Activated naive CD4-positive, alpha-beta T cell treated with Interleukin-2 at 50 U/mL for 16 hours (primary cell): ENCODE data around the gene ERI2.
A peak's percentile ranks its signal among the peaks of the same experiment; 100 is the strongest.
"Not testable (repeated sequence)": the region's sequence is repeated elsewhere in the genome, so short reads cannot be mapped to it uniquely, and the experiment has no call there.

Source experiments
- DNase-seq: peaks from one replicate; pipeline ENCODE4 v3.0.0-alpha.2; 2020

ERI2 gene

DNA sequence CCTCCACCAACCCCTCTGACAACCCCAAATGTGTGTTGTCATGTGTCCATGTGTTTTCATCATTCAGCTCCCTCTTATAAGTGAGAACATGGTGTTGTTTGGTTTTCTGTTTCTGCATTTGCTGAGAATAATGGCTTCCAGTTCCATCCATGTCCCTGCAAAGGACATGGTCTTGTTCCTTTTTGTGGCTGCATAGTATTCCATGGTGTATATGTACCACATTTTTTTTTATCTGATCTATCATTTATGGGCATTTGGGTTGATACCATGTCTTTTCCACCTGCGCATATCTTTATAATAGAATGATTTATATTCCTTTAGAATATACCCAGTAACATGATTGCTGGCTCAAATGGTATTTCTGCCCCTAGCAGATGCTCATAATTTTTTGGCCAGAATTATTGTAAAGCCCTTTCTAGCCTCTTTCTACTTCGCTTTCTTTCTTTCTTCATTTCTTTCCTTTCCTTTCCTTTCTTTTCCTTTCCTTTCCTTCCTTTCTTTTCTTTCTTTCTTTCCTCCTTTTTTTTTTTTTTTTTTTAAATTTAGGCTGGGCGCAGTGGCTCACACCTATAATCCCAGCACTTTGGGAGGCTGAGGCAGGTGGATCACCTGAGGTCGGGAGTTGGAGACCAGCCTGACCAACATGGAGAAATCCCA lies 12.8 kb upstream of the ERI2 start:
- no peak for DNase-seq

DNA sequence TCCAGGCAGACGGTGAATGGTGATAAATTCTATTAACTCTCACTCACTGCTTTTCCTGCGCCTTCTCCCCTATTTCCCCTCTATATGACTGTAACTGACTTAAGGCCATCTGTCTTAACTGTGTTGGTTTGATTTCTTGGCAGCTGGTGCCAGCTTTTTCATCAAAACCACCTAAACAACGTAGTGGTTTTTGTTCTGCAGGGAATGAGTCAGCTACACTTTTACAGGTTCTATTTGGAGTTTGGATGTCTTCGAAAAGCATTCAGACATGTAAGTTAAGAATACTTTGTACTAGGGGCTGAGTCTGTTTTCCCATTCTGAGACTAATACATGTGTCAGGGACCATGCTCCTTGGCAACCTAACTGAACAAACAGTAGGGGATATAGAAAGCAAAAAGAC lies 8.5 kb upstream of the ERI2 start:
- DNase-seq, result no peak

DNA sequence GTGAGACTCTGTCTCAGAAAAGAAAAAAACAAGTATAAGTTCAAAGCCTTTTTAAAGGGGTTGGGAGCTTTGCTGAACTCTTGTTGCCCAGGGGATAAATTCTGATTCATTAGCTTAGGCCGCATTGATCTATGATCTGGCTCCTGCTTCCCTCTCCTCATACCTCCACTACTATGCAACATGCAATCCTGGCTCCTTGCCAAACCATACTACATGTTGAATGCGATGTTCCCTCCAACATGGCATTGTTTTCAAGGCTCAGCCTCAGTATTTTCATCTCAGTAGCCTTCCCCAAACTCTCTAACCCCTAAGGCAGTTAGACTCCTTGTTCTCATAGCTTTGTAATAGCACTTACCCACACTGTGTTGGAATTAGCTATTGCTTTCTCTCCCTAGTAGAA lies 6.2 kb upstream of the ERI2 start:
- DNase-seq, result no peak

DNA sequence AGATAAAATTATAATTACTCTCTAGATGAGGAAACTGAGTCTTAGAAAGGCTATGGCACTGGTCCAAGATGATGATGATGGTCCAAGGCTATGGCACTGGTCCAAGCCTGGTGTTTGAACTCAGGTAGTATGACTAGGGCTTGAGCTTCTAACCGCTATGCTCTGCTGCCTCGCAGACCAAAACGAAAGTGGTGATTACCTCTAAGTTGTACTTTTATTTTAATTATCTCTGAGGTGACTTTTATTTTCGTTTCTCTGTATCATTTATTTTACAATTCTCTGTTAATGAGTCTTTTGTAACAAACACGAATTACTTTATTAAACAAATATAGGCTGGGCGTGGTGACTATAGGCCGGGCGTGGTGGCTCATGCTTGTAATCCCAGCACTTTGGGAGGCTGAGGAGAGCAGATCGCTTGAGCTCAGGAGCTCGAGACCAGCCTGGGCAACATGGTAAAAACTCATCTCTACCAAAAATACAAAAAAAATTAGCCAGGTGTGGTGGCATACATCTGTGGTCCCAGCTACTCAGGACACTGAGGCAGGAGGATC lies 5.7 kb upstream of the ERI2 start:
- DNase-seq, result no peak

DNA sequence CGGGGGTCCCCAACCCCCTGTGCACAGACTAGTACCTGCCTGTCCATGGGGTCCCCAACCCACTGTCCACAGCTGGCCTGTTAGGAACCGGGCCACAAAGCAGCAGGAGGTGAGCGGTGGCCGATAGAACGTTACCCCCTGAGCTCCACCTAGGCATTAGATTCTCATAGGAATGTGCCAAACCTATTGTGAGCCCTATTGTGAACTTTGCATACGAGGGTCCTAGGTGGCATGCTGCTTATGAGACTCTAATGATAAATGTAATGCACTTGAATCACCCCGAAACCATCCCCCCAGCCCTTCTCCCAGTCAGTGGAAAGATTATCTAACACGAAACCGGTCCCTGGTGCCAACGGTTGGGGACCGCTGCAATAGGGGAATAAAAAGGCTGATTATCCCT lies 1.6 kb upstream of the ERI2 start:
- no peak for DNase-seq

DNA sequence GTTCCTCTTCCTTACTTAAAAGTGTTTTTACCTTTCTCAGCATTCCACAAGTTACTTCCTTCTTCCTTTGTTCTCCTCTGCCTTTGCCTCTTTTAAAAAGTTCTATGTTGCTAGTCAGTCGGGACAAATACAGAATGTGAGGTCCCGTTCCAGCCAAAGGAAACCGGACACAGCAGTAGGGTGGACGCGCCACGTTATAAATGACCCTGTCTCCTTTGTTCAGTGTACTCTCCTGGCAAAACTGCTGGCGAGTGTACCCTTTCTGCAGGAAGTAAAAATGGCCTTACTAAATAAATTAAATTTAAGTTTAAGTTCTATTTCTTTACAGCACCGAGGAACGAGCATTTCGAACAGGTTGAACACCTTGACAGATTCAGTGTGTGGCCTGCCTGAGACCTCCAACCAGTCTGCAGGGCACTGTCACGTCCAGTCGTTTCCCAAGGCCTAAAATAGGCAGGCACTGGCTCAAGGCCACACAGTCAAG lies 546 bp downstream of the ERI2 start:
- not testable (repeated sequence) for DNase-seq

DNA sequence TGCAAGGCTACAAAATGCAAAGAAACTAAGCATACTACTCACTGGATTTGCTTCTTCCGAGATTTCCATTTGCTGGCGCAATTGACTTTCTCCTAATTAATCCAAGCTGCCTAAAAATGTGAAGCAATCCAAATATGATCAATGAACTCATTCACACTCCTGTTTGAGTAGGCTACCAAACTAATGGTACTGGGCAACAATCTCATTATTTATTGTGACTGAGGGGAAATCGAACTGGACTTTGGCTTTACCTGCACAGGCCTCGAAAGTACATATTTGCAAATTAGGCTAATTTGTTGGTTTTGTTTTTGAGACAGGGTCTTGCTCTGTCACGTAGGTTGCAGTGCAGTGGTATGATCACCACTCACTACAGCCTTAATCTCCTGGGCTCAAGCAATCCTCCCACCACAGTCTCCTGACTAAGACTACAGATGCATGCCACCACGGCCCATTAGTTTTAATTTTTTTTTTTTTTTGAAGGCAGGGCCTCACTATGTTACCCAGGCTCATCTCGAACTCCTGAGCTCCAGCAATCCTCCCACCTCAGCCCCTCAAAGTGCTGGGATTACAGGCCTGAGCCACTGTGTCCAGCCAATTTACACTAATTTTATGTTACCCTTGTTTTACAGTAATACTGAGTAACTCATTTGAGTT lies 2.6 kb downstream of the ERI2 start:
- DNase-seq, result no peak

DNA sequence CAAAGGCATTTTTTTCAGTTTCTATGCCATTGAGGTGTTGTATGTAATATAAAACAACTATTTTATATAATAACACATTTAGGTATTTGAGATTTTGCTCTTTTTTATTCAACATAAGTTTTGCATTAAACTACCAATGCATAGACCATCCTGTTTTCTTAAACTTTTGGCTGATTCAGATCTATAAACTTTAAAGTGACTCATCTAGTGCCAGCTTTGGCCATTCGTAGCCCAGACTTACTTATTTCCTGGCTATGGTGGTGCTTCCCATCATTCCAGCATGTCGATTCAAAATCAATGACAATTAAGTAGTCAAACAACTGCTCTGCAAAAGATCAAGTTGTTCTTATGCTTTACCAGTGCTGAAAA lies 3.1 kb downstream of the ERI2 start:
- DNase-seq, result no peak

DNA sequence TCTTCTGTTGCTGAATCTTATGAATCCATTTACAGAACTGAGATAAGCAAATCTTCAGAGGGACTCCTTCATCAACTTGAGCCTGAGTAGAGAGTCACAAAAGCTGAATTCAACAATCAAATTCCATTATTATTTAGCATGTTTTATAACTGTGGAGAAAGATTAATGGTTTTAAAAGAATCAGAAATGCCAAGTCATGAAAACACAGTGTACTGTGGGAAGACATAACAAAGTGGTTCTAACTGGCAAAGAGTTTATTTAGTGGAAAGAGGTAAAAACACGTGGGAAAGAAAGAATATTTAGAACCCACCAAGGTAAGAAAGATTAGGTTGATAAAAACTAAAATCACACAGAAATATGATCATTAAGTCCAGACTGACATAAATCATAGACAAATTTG lies 5.0 kb downstream of the ERI2 start:
- DNase-seq, result no peak

DNA sequence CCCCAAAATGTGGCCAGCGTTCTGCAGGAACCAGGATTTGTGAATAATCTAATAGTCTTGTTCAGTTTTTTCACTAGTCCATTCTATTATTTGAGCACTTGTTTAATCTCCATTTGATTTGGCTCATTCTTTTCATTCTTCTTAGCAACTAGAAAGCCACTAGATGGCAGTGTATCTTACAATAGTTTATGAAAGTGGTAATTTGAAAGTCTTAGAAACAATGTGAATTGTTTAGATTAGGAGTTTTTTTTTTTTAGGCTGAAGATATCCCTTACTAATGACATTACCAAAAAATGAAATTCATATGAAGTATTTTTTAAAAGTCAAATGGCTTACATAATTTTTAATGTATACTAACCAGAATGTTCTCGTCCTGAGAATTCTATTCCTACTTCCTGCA lies 6.7 kb downstream of the ERI2 start:
- DNase-seq, result no peak

DNA sequence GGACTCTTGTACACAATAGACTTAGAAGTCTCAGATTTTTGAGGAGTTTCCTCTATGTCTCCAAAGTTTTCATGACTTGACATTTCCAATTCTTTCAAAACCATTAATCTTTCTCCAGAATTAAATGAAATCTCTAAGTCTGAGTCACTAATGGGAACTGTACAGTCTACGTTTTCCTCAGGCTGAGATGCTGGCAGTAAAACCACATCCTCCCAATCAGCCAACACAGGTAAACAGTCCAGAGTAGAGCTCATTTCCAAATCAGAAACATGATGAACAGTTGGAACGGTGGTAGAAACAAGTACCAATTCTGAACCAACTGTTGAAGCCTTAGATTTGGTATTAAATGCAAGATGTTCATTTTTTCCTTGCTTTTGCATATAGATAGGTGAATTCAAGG lies 7.9 kb downstream of the ERI2 start:
- DNase-seq, result no peak

DNA sequence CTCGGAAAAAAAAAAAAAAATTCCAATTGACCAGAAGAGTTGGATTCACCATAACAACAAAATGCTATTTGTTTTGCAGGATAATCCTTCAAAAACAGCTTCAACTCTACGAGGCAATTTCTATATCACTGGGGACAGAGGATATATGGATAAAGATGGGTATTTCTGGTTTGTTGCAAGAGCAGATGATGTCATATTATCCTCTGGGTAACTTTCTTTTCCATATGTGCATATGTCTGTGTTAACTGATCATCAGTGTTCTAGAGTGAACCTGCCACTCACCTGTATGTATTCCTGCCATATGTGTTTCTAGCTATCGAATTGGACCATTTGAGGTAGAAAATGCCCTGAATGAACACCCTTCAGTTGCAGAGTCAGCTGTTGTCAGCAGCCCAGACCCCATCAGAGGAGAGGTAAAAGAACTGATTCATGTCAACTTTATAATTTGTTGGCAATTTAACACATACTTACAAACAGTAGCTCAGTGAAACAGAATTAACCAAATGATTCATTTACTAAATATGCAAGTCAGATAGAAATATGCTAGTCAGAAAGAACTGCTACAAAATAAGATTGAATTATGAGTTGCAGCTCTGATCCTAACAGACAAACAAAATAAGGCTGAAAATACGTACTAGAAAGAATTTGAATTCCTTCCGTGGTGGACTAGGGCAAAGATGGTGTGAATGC lies 14.2 kb downstream of the ERI2 start:
- no peak for DNase-seq

DNA sequence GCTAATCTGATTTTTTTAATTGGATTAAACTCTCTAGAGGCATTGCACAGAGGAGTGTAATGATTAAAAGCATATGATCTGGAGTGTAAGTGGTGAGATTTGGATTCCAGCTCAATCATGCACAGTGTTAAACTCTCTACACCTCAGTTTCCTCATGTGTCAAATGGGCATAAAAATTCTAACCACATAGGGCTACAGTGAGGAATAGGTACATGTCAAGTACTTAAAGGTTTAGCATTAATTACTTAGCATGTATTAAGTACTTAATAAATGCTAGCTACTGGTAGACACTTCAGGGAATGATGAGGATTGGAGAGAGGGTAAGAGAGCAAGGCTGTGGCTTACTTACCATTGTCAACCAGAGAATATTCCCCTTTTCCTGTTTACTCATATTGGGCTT lies 17.1 kb downstream of the ERI2 start:
- DNase-seq, result no peak

DNA sequence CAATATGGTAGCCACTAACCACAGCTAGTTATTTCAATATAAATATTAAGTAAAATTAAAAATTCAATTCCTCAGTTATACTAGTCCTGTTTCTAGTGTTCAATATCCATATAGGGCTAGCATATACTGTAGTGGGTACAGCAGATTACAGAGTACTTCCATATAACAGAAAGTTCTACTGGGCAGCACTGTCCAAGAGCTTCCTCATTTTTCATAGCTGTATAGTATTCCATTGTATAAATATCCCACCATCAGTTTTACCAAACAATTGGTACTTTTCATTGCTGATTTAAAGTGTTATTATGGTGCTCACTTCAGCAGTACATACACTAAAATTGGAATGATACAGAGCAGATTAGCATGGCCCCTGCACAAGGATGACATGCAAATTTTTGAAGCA lies 22.1 kb downstream of the ERI2 start:
- no peak for DNase-seq

DNA sequence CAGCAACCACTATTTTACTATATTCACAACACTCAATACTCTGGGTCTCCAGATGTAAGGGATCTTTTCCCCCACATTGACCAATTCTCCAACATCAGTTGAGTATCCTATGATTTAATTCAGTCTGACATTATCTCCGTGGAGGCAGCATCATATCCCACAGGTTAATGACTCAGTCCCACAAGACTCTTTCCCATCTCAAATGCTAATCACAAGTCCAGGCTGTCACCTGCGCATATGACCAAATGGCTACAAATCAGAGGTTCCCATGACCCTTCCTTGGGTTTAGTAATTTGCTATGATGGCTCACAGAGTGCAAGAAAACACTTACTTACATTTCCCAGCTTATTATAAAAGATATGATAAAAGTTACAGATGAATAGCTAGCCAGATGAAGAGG lies 23.8 kb downstream of the ERI2 start:
- DNase-seq, result no peak

DNA sequence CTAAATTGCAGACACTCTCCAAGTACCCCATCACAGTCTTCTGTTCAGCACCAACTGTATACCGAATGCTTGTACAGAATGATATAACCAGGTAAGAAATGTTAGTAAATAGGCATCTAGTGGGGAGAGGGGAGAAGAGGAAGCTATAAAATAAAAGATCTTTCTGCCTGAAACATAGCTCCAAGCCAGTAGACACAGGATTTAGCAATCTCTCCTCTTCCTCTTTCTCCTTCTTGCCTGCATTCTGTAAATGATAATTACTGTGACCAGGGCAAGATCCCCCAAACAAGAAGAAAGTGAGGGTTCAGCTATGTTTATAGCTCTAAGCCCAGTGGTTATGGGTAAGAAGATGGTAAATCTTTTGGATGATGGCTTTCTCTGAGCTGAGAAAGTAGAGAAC lies 24.6 kb downstream of the ERI2 start:
- no peak for DNase-seq

DNA sequence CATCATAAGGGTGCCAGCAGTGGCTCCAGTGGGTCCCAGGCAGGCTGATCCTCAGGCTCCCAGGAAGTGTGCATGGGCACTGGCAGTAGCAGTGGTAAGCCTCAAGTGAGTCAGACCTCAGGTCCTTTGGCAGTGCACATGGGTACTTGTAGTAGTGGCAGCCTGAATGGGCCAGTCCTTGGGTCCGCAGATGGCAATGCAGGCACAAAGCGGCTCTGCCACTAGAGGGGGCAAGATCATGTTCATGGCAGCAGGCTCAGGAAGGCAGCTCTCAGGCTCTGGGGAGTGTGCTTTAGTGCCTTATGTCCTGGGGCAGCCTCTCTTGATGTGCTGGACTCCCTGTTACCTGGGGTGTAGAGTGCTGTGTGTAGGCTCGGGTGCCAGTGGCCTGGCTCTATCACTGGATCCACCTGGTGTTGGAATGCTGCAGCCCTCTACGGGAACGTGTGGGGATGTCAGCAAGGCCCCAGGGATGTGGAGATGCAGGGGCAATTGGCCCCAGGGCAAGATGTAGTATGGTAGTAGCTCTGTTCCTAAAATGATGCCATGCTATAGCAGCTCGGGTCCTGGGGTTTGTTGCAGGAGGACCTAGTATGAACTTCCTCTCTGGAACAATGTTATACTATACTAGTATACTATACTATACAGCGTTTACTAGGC lies 31.4 kb downstream of the ERI2 start:
- DNase-seq, result peak; percentile 64

DNA sequence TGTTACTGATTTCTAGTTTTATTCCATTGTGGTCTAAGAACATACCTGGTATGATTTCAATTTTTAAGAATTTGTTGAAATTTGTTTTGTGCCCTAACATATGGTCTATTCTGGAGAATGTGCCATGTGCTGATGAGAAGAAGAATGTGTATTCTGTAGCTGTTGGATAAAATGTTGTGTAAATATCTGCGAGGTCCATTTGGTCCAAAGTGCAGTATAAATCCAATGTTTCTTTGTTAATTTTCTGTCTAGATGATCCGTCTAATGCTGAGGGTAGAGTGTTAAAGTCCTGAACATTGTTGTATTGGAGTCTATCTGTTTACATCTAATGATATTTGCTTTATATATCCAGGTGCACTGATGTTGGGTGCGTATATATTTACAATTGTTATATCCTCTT lies 32.6 kb downstream of the ERI2 start:
- DNase-seq, result no peak

DNA sequence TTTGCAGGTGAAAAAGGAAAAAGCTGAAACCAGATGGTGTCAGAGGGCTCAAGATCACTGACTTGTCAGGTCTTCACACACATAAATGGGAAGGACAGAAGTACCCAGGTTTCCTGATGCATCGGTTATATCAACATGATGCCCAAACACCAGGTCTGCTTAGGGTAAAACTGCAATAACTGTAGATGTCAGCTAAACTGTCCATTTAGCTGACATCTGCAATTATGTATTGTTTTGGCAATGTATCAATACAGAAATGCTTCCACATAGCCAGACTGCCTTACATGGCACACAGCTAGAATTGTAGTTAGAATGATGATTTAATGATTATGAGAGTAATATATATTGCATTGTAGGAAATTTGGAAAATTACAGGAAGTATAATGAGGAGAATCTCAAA lies 37.5 kb downstream of the ERI2 start:
- DNase-seq, result no peak

DNA sequence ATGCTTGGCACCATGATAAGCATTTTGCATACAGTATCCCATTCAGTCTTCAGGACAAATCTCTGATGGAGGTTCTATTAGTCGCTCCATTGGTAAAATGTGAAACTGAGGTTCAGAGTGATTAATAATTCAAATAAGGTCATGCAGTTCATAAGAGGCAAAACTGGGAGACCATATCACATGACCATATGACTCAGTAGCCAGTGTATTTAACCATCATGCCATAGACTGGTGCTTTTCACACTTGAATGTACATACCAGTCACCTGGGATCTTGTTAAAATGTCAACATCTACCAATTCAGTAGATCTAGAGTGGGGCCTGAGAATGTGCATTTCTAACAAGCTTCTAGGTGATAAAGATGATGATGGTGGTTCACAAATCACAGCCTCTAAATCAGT lies 38.2 kb downstream of the ERI2 start:
- DNase-seq, result no peak

DNA sequence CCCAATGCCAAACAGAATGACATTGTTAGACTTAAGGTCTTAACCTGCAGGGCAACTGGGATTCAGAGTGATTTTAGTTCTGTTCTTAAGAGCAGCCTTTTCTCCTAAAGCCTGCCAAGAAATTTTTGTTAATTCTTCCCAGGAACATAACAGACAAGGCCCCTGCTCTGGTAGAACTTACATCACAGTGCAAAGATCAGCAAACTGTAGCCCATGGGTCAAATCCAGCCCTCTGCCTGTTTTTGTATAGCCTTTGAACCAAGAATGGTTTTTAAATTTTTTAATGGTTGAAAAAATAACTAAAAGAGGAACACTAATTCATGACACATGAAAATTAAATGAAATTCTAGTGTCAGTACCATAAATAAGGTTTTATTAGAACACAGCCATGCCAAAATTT lies 38.7 kb downstream of the ERI2 start:
- DNase-seq, result no peak

DNA sequence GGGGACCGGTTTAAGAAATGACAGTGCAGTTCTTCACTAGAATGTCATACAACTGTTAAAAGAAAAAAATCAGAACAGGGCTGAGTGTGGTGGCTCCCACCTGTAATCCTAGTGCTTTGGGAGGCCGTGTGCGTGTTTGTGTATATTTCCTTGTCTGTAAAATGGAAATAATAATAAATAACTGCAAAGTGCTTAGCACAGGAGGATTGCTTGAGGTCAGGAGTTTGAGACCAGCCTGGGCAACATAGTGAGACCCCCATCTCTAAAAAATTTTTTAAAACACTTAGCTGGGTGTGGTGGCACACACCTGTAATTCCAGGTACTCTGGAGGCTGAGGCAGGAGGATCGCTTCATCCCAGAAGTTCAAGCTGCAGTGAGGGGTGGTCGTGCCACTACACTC lies 40.0 kb downstream of the ERI2 start:
- DNase-seq, result no peak

DNA sequence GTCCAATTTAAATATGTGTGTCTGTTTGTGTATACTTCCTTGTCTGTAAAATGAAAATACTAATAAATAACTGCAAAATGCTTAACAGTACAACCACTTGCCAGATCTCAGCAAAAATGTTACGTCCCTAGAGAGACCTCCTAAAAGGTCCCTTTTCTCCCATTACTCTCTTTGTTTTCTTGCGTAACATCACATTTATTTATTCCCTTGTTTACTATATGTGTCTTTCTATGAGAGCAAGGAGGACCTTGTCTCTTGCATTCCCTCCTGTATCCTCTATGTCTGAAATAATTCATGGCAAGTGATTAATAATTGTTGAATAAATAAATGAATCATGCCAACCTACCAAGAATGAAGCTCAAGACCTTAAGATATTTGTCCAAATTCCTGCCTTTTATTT lies 40.5 kb downstream of the ERI2 start:
- DNase-seq, result no peak

DNA sequence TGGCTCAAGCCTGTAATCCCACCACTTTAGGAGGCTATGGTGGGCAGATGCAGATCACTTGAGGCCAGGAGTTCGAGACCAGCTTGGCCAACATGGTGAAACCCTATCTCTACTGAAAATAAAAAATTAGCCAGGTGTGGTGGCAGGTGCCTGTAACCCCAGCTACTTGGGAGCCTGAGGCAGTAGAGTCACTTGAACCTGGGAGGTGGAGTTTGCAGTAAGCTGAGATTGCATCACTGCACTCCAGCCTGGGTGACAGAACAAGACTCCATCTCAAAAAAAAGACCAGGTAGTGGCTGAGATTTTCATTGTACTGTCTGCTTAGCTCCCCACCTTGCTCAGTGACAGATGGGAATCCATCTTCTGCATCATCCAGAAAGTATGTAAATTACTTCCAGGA lies 41.8 kb downstream of the ERI2 start:
- not testable (repeated sequence) for DNase-seq
